GM10847 (cell line): Measurements from ENCODE around the gene PDIA4.

ENCODE experiments used
- POLR2A ChIP-seq: IDR thresholded peaks from 2 replicates; pipeline ENCODE4 v1.6.1; 2011; ENCODE audit not compliant: insufficient read length; ENCODE audit errors: extremely low read depth

The PDIA4 gene

GRCh38 chr7:149028346-149029109, at the start of gene PDIA4:
TSS of gene PDIA4 (minus strand) at chr7:149028505. CDS start at chr7:149028408, 97 bp downstream.
- peak; percentile 95 for TF ChIP-seq POLR2A

- TF ChIP-seq POLR2A: no peak
Observed at GRCh38 chr7:149077594-149077993, 49.3 kb upstream of the PDIA4 start.

GRCh38 chr7:149075286-149075685, 47.0 kb upstream of the PDIA4 start:
- TF ChIP-seq POLR2A: no peak

- TF ChIP-seq POLR2A: no peak
Observed at GRCh38 chr7:149074116-149074885, 46.0 kb upstream of the PDIA4 start.

- TF ChIP-seq POLR2A: no peak
Observed at GRCh38 chr7:149072438-149072775, 44.1 kb upstream of the PDIA4 start.

- no peak for TF ChIP-seq POLR2A
Observed at GRCh38 chr7:149071641-149072437, 43.5 kb upstream of the PDIA4 start.

- no peak for TF ChIP-seq POLR2A
Observed at GRCh38 chr7:149071182-149071635, 42.9 kb upstream of the PDIA4 start.

- no peak for TF ChIP-seq POLR2A
Observed at GRCh38 chr7:149070372-149071125, 42.2 kb upstream of the PDIA4 start.

GRCh38 chr7:149067869-149068268, 39.6 kb upstream of the PDIA4 start:
- no peak for TF ChIP-seq POLR2A

- TF ChIP-seq POLR2A: no peak
Observed at GRCh38 chr7:149063476-149063875, 35.2 kb upstream of the PDIA4 start.

GRCh38 chr7:149060156-149060555, 31.9 kb upstream of the PDIA4 start:
- no peak for TF ChIP-seq POLR2A

GRCh38 chr7:149053885-149054284, 25.6 kb upstream of the PDIA4 start:
- no peak for TF ChIP-seq POLR2A

GRCh38 chr7:149053384-149053783, 25.1 kb upstream of the PDIA4 start:
- no peak for TF ChIP-seq POLR2A

- TF ChIP-seq POLR2A: no peak
Observed at GRCh38 chr7:149050941-149051340, 22.6 kb upstream of the PDIA4 start.

GRCh38 chr7:149048805-149049204, 20.5 kb upstream of the PDIA4 start:
- no peak for TF ChIP-seq POLR2A

GRCh38 chr7:149046416-149046815, 18.1 kb upstream of the PDIA4 start:
- no peak for TF ChIP-seq POLR2A

- no peak for TF ChIP-seq POLR2A
Observed at GRCh38 chr7:149043936-149044335, 15.6 kb upstream of the PDIA4 start.
